Neuronal stem cell (in vitro differentiated cells): Measurements from ENCODE around the gene SP3.
A peak's percentile ranks its signal among the peaks of the same experiment; 100 is the strongest.

Source experiments
- DNase-seq: peaks from one replicate; pipeline ENCODE4 v3.0.0-alpha.2; 2013; ENCODE audit warnings: low spot score
- H2AFZ ChIP-seq: one replicate; pipeline ENCODE4 v1.6.1; 2013; ENCODE audit warnings: mild to moderate bottlenecking, low read length, inconsistent platforms
- H2AK5ac ChIP-seq: 2 replicates; pipeline ENCODE4 v1.6.1; 2013; ENCODE audit warnings: low read depth, mild to moderate bottlenecking, inconsistent platforms, low read length, moderate library complexity, mixed read lengths
- H2BK120ac ChIP-seq: 2 replicates; pipeline ENCODE4 v1.6.1; 2013; ENCODE audit warnings: low read depth, mild to moderate bottlenecking, inconsistent platforms, low read length, moderate library complexity, mixed read lengths
- H2BK12ac ChIP-seq: one replicate; pipeline ENCODE4 v1.6.1; 2013; ENCODE audit warnings: low read length, inconsistent platforms
- H2BK15ac ChIP-seq: 2 replicates; pipeline ENCODE4 v1.6.1; 2013; ENCODE audit warnings: mild to moderate bottlenecking, low read length, inconsistent platforms, mixed read lengths
- H2BK5ac ChIP-seq: one replicate; pipeline ENCODE4 v1.6.1; 2013; ENCODE audit warnings: inconsistent platforms, mild to moderate bottlenecking, low read length, moderate library complexity
- H3K14ac ChIP-seq: one replicate; pipeline ENCODE4 v1.6.1; 2013; ENCODE audit warnings: low read length, inconsistent platforms
- H3K18ac ChIP-seq: 2 replicates; pipeline ENCODE4 v1.6.1; 2013; ENCODE audit warnings: low read length, inconsistent platforms
- H3K23ac ChIP-seq: 2 replicates; pipeline ENCODE4 v1.6.1; 2013; ENCODE audit warnings: low read depth, mild to moderate bottlenecking, mixed read lengths, low read length, inconsistent platforms; ENCODE audit not compliant: poor library complexity
- H3K27ac ChIP-seq: replicated peaks from 3 replicates; pipeline ENCODE4 v1.5.1; 2013; ENCODE audit warnings: low read length, inconsistent platforms
- H3K27me3 ChIP-seq, 3 experiments: 2 replicates each; pipeline ENCODE4 v1.6.1; 2013; ENCODE audit warnings: low read length in 3 of 3, mild to moderate bottlenecking in 2 of 3, inconsistent platforms in 1 of 3, low read depth in 1 of 3, mixed read lengths in 1 of 3, moderate library complexity in 1 of 3; ENCODE audit not compliant: control insufficient read depth in 3 of 3, insufficient read depth in 3 of 3
- H3K36me3 ChIP-seq, 2 donors: replicated peaks in 1 of 2; 2 replicates each; pipeline ENCODE4 v1.6.1; 2013; ENCODE audit warnings: low read length in 2 of 2; ENCODE audit not compliant: control insufficient read depth in 2 of 2, insufficient read depth in 2 of 2
- H3K4ac ChIP-seq: 2 replicates; pipeline ENCODE4 v1.6.1; 2013; ENCODE audit warnings: inconsistent platforms, mild to moderate bottlenecking, low read length, moderate library complexity
- H3K4me1 ChIP-seq, 2 donors: 1 replicate in 1 of 2; 2 replicates in 1 of 2; pipeline ENCODE4 v1.6.1; 2013; ENCODE audit warnings: low read length in 2 of 2, low read depth in 1 of 2; ENCODE audit not compliant: control insufficient read depth in 2 of 2, insufficient read depth in 1 of 2
- H3K4me2 ChIP-seq: one replicate; pipeline ENCODE4 v1.6.1; 2013; ENCODE audit warnings: mild to moderate bottlenecking, low read length, inconsistent platforms; ENCODE audit not compliant: insufficient read depth, poor library complexity, severe bottlenecking
- H3K4me3 ChIP-seq, 2 donors: 2 replicates each; pipeline ENCODE4 v1.5.1; 2013; ENCODE audit warnings: low read length in 2 of 2, mild to moderate bottlenecking in 2 of 2, inconsistent platforms in 1 of 2, moderate library complexity in 1 of 2
- H3K79me1 ChIP-seq: one replicate; pipeline ENCODE4 v1.6.1; 2013; ENCODE audit warnings: low read depth, mild to moderate bottlenecking, inconsistent platforms, low read length, moderate library complexity
- H3K9ac ChIP-seq: one replicate; pipeline ENCODE4 v1.6.1; 2013; ENCODE audit warnings: mild to moderate bottlenecking, low read depth, low read length, inconsistent platforms; ENCODE audit not compliant: poor library complexity
- H3K9me3 ChIP-seq, 2 donors: replicated peaks in 1 of 2; 2 replicates each; pipeline versions ENCODE3 to v1.6.1; 2013; ENCODE audit warnings: low read length in 2 of 2, mild to moderate bottlenecking in 2 of 2, inconsistent platforms in 1 of 2, low read depth in 1 of 2, mixed read lengths in 1 of 2, moderate library complexity in 1 of 2; ENCODE audit not compliant: control insufficient read depth in 2 of 2, insufficient read depth in 1 of 2
- H4K8ac ChIP-seq: one replicate; pipeline ENCODE4 v1.6.1; 2013; ENCODE audit warnings: low read depth, mild to moderate bottlenecking, inconsistent platforms, low read length, moderate library complexity
- H4K91ac ChIP-seq: one replicate; pipeline ENCODE4 v1.6.1; 2013; ENCODE audit warnings: low read length, low read depth, mild to moderate bottlenecking, inconsistent platforms; ENCODE audit not compliant: poor library complexity
- WGBS, 2 donors: extraction: QIAGEN DNeasy Blood & Tissue Kit; methylation state at CpG; one replicate each; pipeline ENCODE4 v1.1.7; 2013; ENCODE audit warnings: missing lambda C conversion rate in 2 of 2, mixed read lengths in 1 of 2; ENCODE audit not compliant: insufficient read length in 2 of 2, insufficient replicate concordance in 1 of 2; ENCODE audit errors: extremely low coverage in 2 of 2; 5-methylcytosine and 5-hydroxymethylcytosine counted together

Gene SP3

DNA sequence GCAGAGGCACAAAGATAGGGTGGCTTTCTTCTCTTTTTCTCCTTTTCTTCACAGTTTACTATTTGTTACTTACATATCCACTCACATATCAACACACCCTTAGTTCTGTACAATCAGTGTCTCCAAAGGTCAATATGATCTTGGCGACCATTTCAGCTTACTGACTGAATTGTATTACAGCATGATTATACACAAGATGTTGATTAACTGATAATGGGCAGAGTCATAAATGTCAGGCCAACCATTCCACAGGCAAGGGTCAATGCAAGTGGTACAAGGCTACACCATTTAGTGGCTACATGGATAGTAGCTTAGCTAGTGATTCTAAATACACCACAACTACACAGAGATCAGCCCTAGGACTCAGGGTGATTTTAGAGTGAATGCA lies 20.4 kb upstream of the SP3 start:
- no peaks in the 10 kb centered on the region for H3K27me3 ChIP-seq
- no peak overlapping the region for H2AFZ ChIP-seq
- no peak overlapping the region for H3K18ac ChIP-seq
- H4K8ac ChIP-seq = no peak overlapping the region
- peaks cover 9 to 14% of the 10 kb centered on the region in 2 donors for H3K4me1 ChIP-seq
- no peak for DNase-seq
- H3K4me3 ChIP-seq = no peak overlapping the region
- no peak overlapping the region for H3K14ac ChIP-seq
- H2BK5ac ChIP-seq = no peak overlapping the region
- no peak overlapping the region for H2BK12ac ChIP-seq
- H3K79me1 ChIP-seq = no peaks in the 10 kb centered on the region
- no peak overlapping the region for H3K4me2 ChIP-seq
- WGBS, 2 donors = no CpG with 5 or more reads among the region's 1 CpG
- no peak overlapping the region for H2BK120ac ChIP-seq
- peaks cover 0 to 2% of the 10 kb centered on the region in 2 donors for H3K9me3 ChIP-seq
- H3K27ac ChIP-seq = no peak overlapping the region
- no peak overlapping the region for H3K9ac ChIP-seq
- H3K36me3 ChIP-seq = no peaks in the 10 kb centered on the region
- no peak overlapping the region for H2AK5ac ChIP-seq
- no peak overlapping the region for H2BK15ac ChIP-seq
- no peak overlapping the region for H4K91ac ChIP-seq
- H3K23ac ChIP-seq = no peak overlapping the region
- H3K4ac ChIP-seq = no peak overlapping the region

DNA sequence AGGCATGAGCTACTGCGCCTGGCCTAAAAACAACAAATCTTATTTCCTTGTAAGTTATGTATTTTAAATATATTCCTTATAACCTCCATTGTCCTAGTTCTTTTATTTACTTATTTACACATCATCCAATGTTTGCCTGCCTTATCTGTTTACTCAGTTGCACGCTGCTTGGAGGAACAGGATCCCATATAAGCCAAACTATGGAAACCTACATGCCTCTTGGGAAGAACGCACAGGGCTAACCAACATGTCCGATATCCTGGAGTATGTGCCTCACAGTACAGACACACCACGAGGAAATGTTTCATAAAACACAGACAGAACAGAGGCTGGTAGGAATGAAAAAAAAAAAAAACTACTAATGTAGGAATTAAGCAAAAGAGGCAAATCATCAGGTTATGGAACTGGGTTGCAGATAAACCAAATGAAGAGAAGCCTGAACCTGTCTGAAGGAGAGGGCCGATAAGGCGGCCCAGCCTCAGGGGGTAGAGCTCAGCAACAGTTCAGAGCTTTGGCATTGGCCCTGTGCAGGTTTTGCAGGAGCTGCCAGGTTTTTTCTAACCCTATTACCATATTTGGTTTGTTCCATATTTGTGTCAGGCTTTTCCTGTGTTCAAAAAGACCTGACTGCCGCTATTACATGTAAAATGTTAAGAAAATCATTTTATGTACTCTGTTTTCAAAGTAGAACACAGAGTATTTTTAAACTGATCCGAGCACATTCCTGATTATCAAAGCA lies 19.9 kb upstream of the SP3 start:
- Histone ChIP-seq H3K27me3 (no peaks in the 10 kb centered on the region), H2BK15ac (no peak overlapping the region), H2AFZ (no peak overlapping the region), H2BK12ac (no peak overlapping the region), H3K18ac (no peak overlapping the region), H3K23ac (no peak overlapping the region), H2BK5ac (no peak overlapping the region), H3K14ac (no peak overlapping the region), H3K9me3 (peaks cover 0 to 2% of the 10 kb centered on the region in 2 donors), H3K36me3 (no peaks in the 10 kb centered on the region), H3K4me1 (peaks cover 9 to 10% of the 10 kb centered on the region in 2 donors), H3K79me1 (no peaks in the 10 kb centered on the region), H2BK120ac (no peak overlapping the region), H3K27ac (no peak overlapping the region), H3K9ac (no peak overlapping the region), H2AK5ac (no peak overlapping the region), H4K8ac (no peak overlapping the region), H3K4ac (no peak overlapping the region), H3K4me2 (no peak overlapping the region), H3K4me3 (no peak overlapping the region), H4K91ac (no peak overlapping the region)
- no peak for DNase-seq
- WGBS, 2 donors = no CpG with 5 or more reads among the region's 9 CpGs

DNA sequence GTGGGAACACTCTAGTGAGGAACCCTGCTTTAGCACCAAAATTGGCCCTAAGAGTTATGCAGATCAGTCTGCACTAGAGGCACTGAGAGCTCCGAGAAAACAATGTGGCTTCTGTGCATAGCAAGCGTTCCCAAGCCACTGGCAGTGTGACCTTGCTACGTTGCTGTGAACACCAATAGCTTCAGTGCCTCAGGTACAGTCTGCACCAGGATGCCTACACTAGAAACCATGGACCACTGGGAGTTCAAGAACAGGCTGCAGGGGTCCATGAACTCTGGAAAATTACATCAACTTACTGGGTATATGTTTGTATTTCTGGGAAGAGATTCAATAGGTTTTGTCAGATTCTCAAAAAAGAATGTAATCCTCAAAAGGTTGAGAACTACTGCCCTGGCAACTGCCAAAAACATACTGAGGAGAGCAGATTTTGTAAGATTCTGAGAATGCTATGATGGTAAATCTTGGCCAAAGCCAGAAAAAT lies 18.3 kb upstream of the SP3 start:
- H3K9me3 ChIP-seq = peaks cover 0 to 2% of the 10 kb centered on the region in 2 donors

DNA sequence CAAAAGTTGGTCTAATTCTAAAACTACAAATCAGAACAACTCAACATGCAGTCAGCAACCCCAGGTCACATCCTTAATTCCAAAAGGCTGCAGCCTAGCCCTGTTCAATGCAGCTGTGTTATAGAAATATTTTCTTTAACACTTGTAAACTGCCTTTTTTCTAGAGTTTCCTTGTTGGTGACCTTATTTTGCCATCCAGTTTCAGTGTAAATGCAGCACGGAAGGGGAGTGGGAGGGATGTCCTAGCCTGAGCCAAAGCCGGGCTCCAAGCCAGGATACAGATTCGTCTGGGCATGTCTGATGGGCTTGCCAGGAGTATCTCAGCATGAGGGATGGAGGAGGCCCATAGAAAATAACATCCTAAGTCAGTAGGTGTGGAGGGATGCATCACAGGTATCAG lies 17.7 kb upstream of the SP3 start:
- no peak overlapping the region for H3K23ac ChIP-seq
- WGBS, 2 donors = no CpG with 5 or more reads among the region's 3 CpGs

More for the DNA sequence above, 18.3 kb upstream of the SP3 start:
- H3K79me1 ChIP-seq = no peaks in the 10 kb centered on the region
- no peak overlapping the region for H3K14ac ChIP-seq
- no peak overlapping the region for H2BK120ac ChIP-seq
- H2BK12ac ChIP-seq = no peak overlapping the region
- H3K27ac ChIP-seq = no peak overlapping the region
- no peak overlapping the region for H3K4me2 ChIP-seq
- peaks cover 6% of the 10 kb centered on the region in 2 donors for H3K4me1 ChIP-seq
- H2BK5ac ChIP-seq = no peak overlapping the region
- H3K4me3 ChIP-seq = no peak overlapping the region
- H3K4ac ChIP-seq = no peak overlapping the region
- H4K8ac ChIP-seq = no peak overlapping the region
- no peak for DNase-seq
- H3K27me3 ChIP-seq = no peaks in the 10 kb centered on the region
- H3K23ac ChIP-seq = no peak overlapping the region
- H3K9ac ChIP-seq = no peak overlapping the region
- H2BK15ac ChIP-seq = no peak overlapping the region
- no peaks in the 10 kb centered on the region for H3K36me3 ChIP-seq
- no CpG with 5 or more reads among the region's 3 CpGs for WGBS, 2 donors
- peak overlapping the region; percentile 21 for H3K18ac ChIP-seq
- H2AK5ac ChIP-seq = no peak overlapping the region
- H2AFZ ChIP-seq = peak overlapping the region; percentile 7
- no peak overlapping the region for H4K91ac ChIP-seq

More for the DNA sequence above, 17.7 kb upstream of the SP3 start:
- Histone ChIP-seq H3K27me3 (no peaks in the 10 kb centered on the region), H3K14ac (no peak overlapping the region), H3K79me1 (no peaks in the 10 kb centered on the region), H3K36me3 (no peaks in the 10 kb centered on the region), H3K4me3 (no peak overlapping the region), H3K27ac (no peak overlapping the region), H2AK5ac (no peak overlapping the region), H2BK120ac (no peak overlapping the region), H2BK12ac (no peak overlapping the region), H2BK15ac (no peak overlapping the region), H4K91ac (no peak overlapping the region), H2AFZ (peak overlapping the region; percentile 7), H4K8ac (no peak overlapping the region), H3K4me2 (no peak overlapping the region), H3K18ac (no peak overlapping the region), H3K9me3 (peaks cover 0 to 2% of the 10 kb centered on the region in 2 donors), H3K4ac (no peak overlapping the region), H3K9ac (no peak overlapping the region), H2BK5ac (no peak overlapping the region), H3K4me1 (peaks cover 6% of the 10 kb centered on the region in 2 donors)
- DNase-seq = no peak
